Measurements from ENCODE around the gene NUDT4. TPM values are rescaled to one million over a fixed set of nuclear protein-coding genes. Genes with fewer than 3 reads are reported as not detected.

NUDT4 gene
- total and polyA plus RNA-seq, 2 of the 4 experiments (the other 2 are of a cell fraction) = 23.6 to 25.6 TPM

- ATAC-seq (ENCODE audit: low read depth) = no peak
- POLR2A ChIA-PET (ENCODE audit: unreplicated experiment) = no interaction called here
These were observed 9.0 kb upstream of the NUDT4 start for GRCh38 chr12:93368766-93369165.

More at GRCh38 chr12:93368766-93369165, 9.0 kb upstream of the NUDT4 start:
- Histone ChIP-seq H4K91ac (ENCODE audit: insufficient read depth, low read depth, low read length) (no peak overlapping the region), H3K14ac (replicated peaks; ENCODE audit: low read depth, low read length) (no peak overlapping the region), H4K5ac (ENCODE audit: low read depth, low read length) (no peak overlapping the region), H3K27ac (ENCODE audit: insufficient read depth, low read length) (no peak overlapping the region), H2AK5ac (ENCODE audit: low read depth, low read length) (no peak overlapping the region), H3K9me3 (ENCODE audit: control insufficient read depth, insufficient read depth, low read length) (no peaks in the 10 kb centered on the region), H2AK9ac (replicated peaks; ENCODE audit: low read depth, low read length, poor library complexity) (no peak overlapping the region), H3K18ac (ENCODE audit: low read depth, low read length) (no peak overlapping the region), H3K4me2 (ENCODE audit: low read depth, low read length) (no peak overlapping the region), H3K9me1 (ENCODE audit: insufficient read depth, low read length) (no peaks in the 10 kb centered on the region), H3K4me3 (ENCODE audit: insufficient read depth, low read depth, low read length) (no peak overlapping the region), H3K27me3 (ENCODE audit: control insufficient read depth, insufficient read depth, low read length) (no peaks in the 10 kb centered on the region), H3K4me1 (ENCODE audit: control insufficient read depth, insufficient read depth, low read length) (no peaks in the 10 kb centered on the region), H3K4ac (ENCODE audit: low read depth, low read length) (no peak overlapping the region), H3K56ac (ENCODE audit: extremely low read depth, insufficient read depth, low read length) (no peak overlapping the region), H2BK15ac (ENCODE audit: low read depth, low read length) (no peak overlapping the region), H3K36me3 (ENCODE audit: control insufficient read depth, insufficient read depth, low read length) (no peaks in the 10 kb centered on the region), H3K23ac (ENCODE audit: low read depth, low read length) (no peak overlapping the region), H4K8ac (ENCODE audit: low read depth in 2 of 2, low read length in 2 of 2) (no peak overlapping the region), H4K20me1 (ENCODE audit: insufficient read depth, low read length) (no peaks in the 10 kb centered on the region), H2BK20ac (ENCODE audit: low read depth, low read length) (no peak overlapping the region), H2AFZ (replicated peaks; ENCODE audit: low read length, poor library complexity) (no peak overlapping the region), H2BK5ac (ENCODE audit: low read depth, low read length, poor library complexity, severe bottlenecking) (no peak overlapping the region), H2BK120ac (ENCODE audit: low read depth, low read length) (no peak overlapping the region), H3K79me1 (ENCODE audit: low read depth in 1 of 2, low read length in 2 of 2) (no peaks in the 10 kb centered on the region), H3K9ac (ENCODE audit: low read depth, low read length) (no peak overlapping the region)
- no peak for DNase-seq
- in situ Hi-C loops (cut with MboI; ENCODE audit: low sequenced_read_pairs) = no loop called here
- TF ChIP-seq FOS (IDR thresholded peaks at IDR 0.05; ENCODE audit: low read depth, low read length) = no peak
- TF ChIP-seq, protein P1, sequence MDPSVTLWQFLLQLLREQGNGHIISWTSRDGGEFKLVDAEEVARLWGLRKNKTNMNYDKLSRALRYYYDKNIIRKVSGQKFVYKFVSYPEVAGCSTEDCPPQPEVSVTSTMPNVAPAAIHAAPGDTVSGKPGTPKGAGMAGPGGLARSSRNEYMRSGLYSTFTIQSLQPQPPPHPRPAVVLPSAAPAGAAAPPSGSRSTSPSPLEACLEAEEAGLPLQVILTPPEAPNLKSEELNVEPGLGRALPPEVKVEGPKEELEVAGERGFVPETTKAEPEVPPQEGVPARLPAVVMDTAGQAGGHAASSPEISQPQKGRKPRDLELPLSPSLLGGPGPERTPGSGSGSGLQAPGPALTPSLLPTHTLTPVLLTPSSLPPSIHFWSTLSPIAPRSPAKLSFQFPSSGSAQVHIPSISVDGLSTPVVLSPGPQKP (IDR thresholded peaks at IDR 0.05; ENCODE audit: borderline replicate concordance, low read depth, low read length) = no peak
- BruUV-seq (replicated peaks) = no TSS peak
- intact Hi-C loops (cut with micrococcal nuclease) = no loop called here
- dilution Hi-C loops (cut with HindIII; ENCODE audit: low sequenced_read_pairs, unreplicated experiment) = no loop called here
- CTCF ChIA-PET = no interaction called here
- WGBS, 2 experiments (ENCODE audit: extremely low coverage in 2 of 2, insufficient read length in 1 of 2) = 100% methylated on average over 1 of the region's 3 CpGs; no CpG with 5 or more reads in 1 of the 2 experiments

All from IMR-90 (cell line).